AG09309 (cell line): ENCODE data around the gene HOXB3.

Experiments used
- DNase-seq: peaks from one replicate; pipeline ENCODE4 v3.0.0-alpha.2; 2010; ENCODE audit warnings: low read depth
- H3K4me3 ChIP-seq: 2 replicates; pipeline ENCODE4 v1.5.1; 2011; ENCODE audit warnings: mild to moderate bottlenecking, low read depth, low read length, moderate library complexity; ENCODE audit not compliant: control insufficient read depth
- TF ChIP-seq, protein P1 (sequence below): IDR thresholded peaks from 2 replicates; pipeline ENCODE4 v1.5.1; 2011; ENCODE audit warnings: mild to moderate bottlenecking, low read depth, low read length, inconsistent platforms; ENCODE audit not compliant: insufficient read depth, control insufficient read depth; ENCODE audit errors: missing control alignments

Gene HOXB3

DNA sequence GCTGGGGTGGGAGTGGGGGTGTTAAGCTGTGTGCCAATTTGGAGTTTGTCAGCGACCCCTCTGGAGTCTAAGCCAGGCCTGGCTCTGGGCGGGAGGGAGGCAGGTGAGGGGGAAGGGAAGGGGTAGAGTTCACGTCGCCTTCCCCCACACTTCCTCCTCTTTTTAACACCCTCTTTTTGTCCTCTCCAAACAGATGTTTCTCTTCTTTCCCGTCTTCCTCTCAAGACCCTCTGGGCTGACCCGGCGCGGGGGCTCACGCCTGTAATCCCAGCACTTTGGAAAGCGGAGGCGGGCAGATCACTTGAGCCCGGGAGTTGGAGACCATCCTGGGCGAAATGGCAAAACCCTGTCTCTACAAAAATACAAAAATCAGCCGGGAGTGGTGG lies 62.5 kb downstream of the HOXB3 start:
- DNase-seq: no peak
- TF ChIP-seq, protein P1, sequence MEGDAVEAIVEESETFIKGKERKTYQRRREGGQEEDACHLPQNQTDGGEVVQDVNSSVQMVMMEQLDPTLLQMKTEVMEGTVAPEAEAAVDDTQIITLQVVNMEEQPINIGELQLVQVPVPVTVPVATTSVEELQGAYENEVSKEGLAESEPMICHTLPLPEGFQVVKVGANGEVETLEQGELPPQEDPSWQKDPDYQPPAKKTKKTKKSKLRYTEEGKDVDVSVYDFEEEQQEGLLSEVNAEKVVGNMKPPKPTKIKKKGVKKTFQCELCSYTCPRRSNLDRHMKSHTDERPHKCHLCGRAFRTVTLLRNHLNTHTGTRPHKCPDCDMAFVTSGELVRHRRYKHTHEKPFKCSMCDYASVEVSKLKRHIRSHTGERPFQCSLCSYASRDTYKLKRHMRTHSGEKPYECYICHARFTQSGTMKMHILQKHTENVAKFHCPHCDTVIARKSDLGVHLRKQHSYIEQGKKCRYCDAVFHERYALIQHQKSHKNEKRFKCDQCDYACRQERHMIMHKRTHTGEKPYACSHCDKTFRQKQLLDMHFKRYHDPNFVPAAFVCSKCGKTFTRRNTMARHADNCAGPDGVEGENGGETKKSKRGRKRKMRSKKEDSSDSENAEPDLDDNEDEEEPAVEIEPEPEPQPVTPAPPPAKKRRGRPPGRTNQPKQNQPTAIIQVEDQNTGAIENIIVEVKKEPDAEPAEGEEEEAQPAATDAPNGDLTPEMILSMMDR: no peak
- no peak overlapping the region for H3K4me3 ChIP-seq

DNA sequence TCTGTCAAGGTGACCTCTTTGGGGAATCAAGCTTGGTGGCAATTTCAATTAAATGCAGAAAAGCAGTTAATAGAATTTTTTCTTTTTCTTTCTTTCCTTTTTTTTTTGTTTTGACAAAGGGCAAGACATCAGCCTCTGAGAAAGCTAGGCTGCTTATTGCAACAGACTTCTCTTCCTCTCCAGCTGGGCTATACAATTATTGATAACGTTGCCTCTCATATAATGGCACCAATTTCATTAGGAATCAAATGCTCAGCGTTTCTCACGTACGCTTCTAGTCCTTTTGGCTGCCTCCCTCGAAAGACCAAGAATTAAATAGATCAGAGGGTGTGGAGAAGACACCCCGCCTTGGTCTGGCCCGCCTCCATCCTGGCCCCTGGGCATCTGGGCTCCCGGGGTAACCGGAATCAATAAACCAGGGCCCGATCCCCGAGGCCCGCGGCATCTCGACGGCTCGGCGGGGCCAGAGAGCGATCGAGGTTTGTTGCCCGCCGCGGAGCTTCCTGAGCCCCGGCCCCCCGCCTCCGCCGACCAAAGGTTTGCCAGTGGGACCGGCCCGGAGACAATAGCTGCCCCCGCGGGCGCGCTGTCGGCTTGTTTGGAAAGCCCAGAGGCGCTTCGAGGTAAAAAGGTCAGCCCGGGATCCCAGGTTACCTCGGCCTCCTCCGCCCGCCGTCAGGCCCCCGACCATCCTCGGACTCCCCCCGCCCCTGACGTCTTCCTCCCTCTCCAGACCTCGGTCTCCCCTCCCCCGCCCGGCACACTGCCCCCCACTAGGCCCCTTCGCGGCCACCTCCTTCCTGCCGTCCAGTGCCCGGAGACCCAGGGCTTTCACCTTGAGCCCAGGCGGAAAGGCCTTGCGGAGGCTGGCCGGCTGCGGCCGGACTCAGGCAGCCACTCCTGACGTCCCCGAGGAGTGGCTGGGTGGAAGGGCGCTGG lies 63.2 kb downstream of the HOXB3 start:
- TF ChIP-seq, protein P1: no peak
- no peak overlapping the region for H3K4me3 ChIP-seq
- DNase-seq: no peak

GRCh38 chr17:48523010-48523409 lies 67.0 kb downstream of the HOXB3 start:
- DNase-seq: no peak
- TF ChIP-seq, protein P1: peak; percentile 23

DNA sequence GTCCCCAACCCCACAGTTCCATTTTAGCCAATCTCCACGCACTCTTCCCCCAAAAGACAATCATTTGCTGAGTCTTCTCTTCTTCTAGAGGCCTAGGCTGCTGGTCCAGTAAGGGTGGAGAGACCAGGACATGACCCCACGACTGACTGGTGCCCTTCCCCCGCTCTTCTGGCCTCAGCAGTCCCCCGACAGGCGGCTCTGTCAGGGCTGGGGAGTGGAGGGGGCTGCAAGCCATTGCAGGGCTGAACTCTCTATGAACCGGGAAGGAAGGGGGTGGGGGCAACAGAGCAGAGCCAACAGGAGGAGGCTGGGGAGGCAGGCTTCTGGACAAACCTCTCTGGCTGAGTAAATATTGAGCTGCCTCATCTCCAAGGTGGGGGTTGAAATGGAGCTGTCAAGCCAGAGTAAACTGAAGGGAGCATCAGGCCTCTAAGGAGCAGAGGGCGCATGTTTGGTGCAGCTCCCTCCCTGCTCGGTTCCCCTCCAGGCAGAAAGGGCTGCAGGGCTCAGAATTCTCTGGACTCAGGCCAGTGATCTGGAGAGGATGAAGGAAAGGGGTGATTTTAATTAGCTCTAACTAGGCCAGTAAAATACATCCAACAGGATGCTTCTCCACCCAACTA lies 67.9 kb downstream of the HOXB3 start:
- H3K4me3 ChIP-seq: no peak overlapping the region
- TF ChIP-seq, protein P1: no peak
- no peak for DNase-seq

More at GRCh38 chr17:48523010-48523409, 67.0 kb downstream of the HOXB3 start:
- H3K4me3 ChIP-seq: no peak overlapping the region

DNA sequence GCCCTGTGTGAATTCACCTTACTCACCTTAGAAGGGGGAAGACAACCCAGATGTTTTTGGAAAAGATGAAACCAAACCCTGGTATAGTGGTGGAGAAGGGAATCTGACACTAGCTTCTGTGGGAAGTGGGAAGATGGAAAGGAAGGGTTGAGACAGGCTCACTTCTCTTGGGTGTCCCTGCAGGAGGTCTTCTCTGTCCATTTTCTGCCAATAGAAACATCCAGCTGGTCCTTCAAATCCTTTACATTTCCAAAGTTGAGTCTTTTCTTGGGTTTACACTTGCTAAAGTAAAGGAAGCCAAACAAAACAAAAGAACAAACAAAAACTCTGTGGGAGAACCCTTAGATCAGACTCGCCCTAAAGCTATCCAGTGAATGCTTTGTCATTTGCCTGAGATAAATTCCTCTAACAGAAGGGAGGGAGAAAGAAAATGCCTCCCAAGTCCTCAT lies 69.4 kb downstream of the HOXB3 start:
- no peak for DNase-seq
- no peak overlapping the region for H3K4me3 ChIP-seq

GRCh38 chr17:48519427-48519826 lies 70.6 kb downstream of the HOXB3 start:
- no peak for DNase-seq
- H3K4me3 ChIP-seq: no peak overlapping the region
- TF ChIP-seq, protein P1: no peak

More for the DNA sequence above, 69.4 kb downstream of the HOXB3 start:
- TF ChIP-seq, protein P1: no peak
